Neural cell (in vitro differentiated cells): ENCODE results near the gene LRRC4B. TPM values are rescaled to one million over a fixed set of nuclear protein-coding genes. Genes with fewer than 3 reads are reported as not detected.
"Not testable (repeated sequence)": the region's sequence is repeated elsewhere in the genome, so short reads cannot be mapped to it uniquely, and the experiment has no call there.

Experiments used
- H2AFZ ChIP-seq: fragments of 200-600, 300-800 bp; sonication (generic), shearing (Covaris generic); 2 replicates; pipeline ENCODE4 v1.6.0; 2014; ENCODE audit warnings: low read depth, mild to moderate bottlenecking, antibody characterized with exemption, low read length, moderate library complexity
- H3F3A ChIP-seq: fragments of 200-600 bp; shearing (Covaris generic); 2 replicates; pipeline ENCODE4 v1.6.1; 2016; ENCODE audit warnings: mild to moderate bottlenecking, moderate library complexity, mixed read lengths, antibody characterized with exemption, low read length; ENCODE audit not compliant: insufficient read depth, poor library complexity, severe bottlenecking
- H3K27ac ChIP-seq: fragments of 200-600, 300-800 bp; sonication (generic), shearing (Covaris generic); 2 replicates; pipeline ENCODE4 v1.5.1; 2014; ENCODE audit warnings: mild to moderate bottlenecking, low read length, moderate library complexity
- H3K27me3 ChIP-seq: fragments of 300-800, 200-600 bp; sonication (generic), shearing (Covaris generic); 2 replicates; pipeline ENCODE4 v1.6.0; 2014; ENCODE audit warnings: mild to moderate bottlenecking, low read depth, low read length, moderate library complexity; ENCODE audit not compliant: insufficient read depth
- H3K36me3 ChIP-seq: fragments of 300-800, 200-600 bp; sonication (generic), shearing (Covaris generic); 2 replicates; pipeline ENCODE4 v1.5.1; 2014; ENCODE audit warnings: mild to moderate bottlenecking, antibody characterized with exemption, low read length, moderate library complexity; ENCODE audit not compliant: insufficient read depth
- H3K4me2 ChIP-seq: fragments of 300-800, 200-600 bp; sonication (generic), shearing (Covaris generic); 2 replicates; pipeline ENCODE4 v1.6.0; 2014; ENCODE audit warnings: mild to moderate bottlenecking, low read length
- H3K4me3 ChIP-seq: fragments of 300-800, 200-600 bp; sonication (generic), shearing (Covaris generic); 2 replicates; pipeline ENCODE4 v1.5.1; 2014; ENCODE audit warnings: mild to moderate bottlenecking, low read length, moderate library complexity
- H3K79me2 ChIP-seq: fragments of 200-600 bp; shearing (Covaris generic); replicated peaks from 2 replicates; pipeline ENCODE4 v1.6.0; 2014; ENCODE audit warnings: mild to moderate bottlenecking, low read length, moderate library complexity; ENCODE audit not compliant: insufficient read depth
- H3K9ac ChIP-seq: fragments of 300-800, 200-600 bp; sonication (generic), shearing (Covaris generic); 2 replicates; pipeline ENCODE4 v1.6.1; 2016; ENCODE audit warnings: mild to moderate bottlenecking, low read length, mixed read lengths
- H3K9me2 ChIP-seq: fragments of 200-600 bp; shearing (Covaris generic); 2 replicates; pipeline ENCODE4 v1.6.1; 2016; ENCODE audit warnings: mild to moderate bottlenecking, low read length, mixed read lengths; ENCODE audit not compliant: insufficient read depth
- H3K9me3 ChIP-seq: fragments of 200-600, 300-800 bp; sonication (generic), shearing (Covaris generic); 2 replicates; pipeline ENCODE4 v1.6.1; 2016; ENCODE audit warnings: mild to moderate bottlenecking, mixed run types, low read length, moderate library complexity, mixed read lengths
- H4K20me1 ChIP-seq: fragments of 200-600 bp; shearing (Covaris generic); 2 replicates; pipeline ENCODE4 v1.6.1; 2016; ENCODE audit warnings: mild to moderate bottlenecking, mixed run types; ENCODE audit not compliant: insufficient read depth
- CTCF ChIP-seq: fragments of 450-650 bp; IDR thresholded peaks from 2 replicates; pipeline ENCODE4 v1.5.1; 2014; ENCODE audit warnings: antibody characterized with exemption, mild to moderate bottlenecking, moderate library complexity; ENCODE audit not compliant: poor library complexity, severe bottlenecking
- EP300 ChIP-seq: fragments of 450-650 bp; conservative IDR thresholded peaks from 2 replicates; pipeline ENCODE4 v1.6.1; 2014; ENCODE audit warnings: antibody characterized with exemption, mild to moderate bottlenecking, moderate library complexity; ENCODE audit not compliant: poor library complexity, severe bottlenecking
- MXI1 ChIP-seq: fragments of 450-650 bp; conservative IDR thresholded peaks from 2 replicates; pipeline ENCODE4 v1.6.1; 2014; ENCODE audit warnings: antibody characterized with exemption, mild to moderate bottlenecking; ENCODE audit not compliant: poor library complexity, severe bottlenecking
- POLR2AphosphoS5 ChIP-seq: IDR thresholded peaks from 2 replicates; pipeline ENCODE4 v1.6.1; 2012
- REST ChIP-seq: IDR thresholded peaks from 2 replicates; pipeline ENCODE4 v1.6.1; 2012; ENCODE audit warnings: borderline replicate concordance
- SMC3 ChIP-seq: fragments of 450-650 bp; conservative IDR thresholded peaks from 2 replicates; pipeline ENCODE4 v1.6.1; 2014; ENCODE audit warnings: antibody characterized with exemption, mild to moderate bottlenecking, moderate library complexity; ENCODE audit not compliant: poor library complexity
- polyA plus RNA-seq: library from polyadenylated mRNA; depleted of rRNA; stranded (reverse); fragments of >200 nt; gene quantifications from 2 replicates; pipeline ENCODE4 v1.2.3, GENCODE V29; 2014

The LRRC4B gene
- polyA plus RNA-seq, 1 donor from 2014 or later: 83.1 TPM

- Histone ChIP-seq H3K9me3 (peaks cover 9% of the 10 kb centered on the region), H2AFZ (peak overlapping the region; percentile 37), H3K36me3 (no peaks in the 10 kb centered on the region), H3F3A (no peaks in the 10 kb centered on the region), H3K4me2 (no peak overlapping the region), H4K20me1 (no peaks in the 10 kb centered on the region), H3K4me3 (peak overlapping the region; percentile 59), H3K27me3 (peaks cover 16% of the 10 kb centered on the region), H3K79me2 (no peaks in the 10 kb centered on the region), H3K9me2 (no peaks in the 10 kb centered on the region), H3K27ac (peak overlapping the region; percentile 50), H3K9ac (peak overlapping the region; percentile 49)
- no peak for TF ChIP-seq CTCF
- TF ChIP-seq POLR2AphosphoS5: no peak
- no peak for TF ChIP-seq MXI1
- no peak for TF ChIP-seq EP300
- no peak for TF ChIP-seq REST
- no peak for TF ChIP-seq SMC3
Measured at GRCh38 chr19:50607388-50607787, 39.2 kb upstream of the LRRC4B start.

- H3K27ac ChIP-seq, H2AFZ ChIP-seq, H3K79me2 ChIP-seq, H3K4me2 ChIP-seq, H3K9me3 ChIP-seq, H3F3A ChIP-seq, H4K20me1 ChIP-seq, H3K9ac ChIP-seq, H3K36me3 ChIP-seq, H3K9me2 ChIP-seq, H3K4me3 ChIP-seq: not testable (repeated sequence)
- peaks cover 27% of the 10 kb centered on the region for H3K27me3 ChIP-seq
Measured at GRCh38 chr19:50606059-50606836, 38.0 kb upstream of the LRRC4B start.

- not testable (repeated sequence) for H3K4me2 ChIP-seq, H3K9ac ChIP-seq, H3F3A ChIP-seq, H3K36me3 ChIP-seq, H2AFZ ChIP-seq, H3K9me2 ChIP-seq, H4K20me1 ChIP-seq, H3K9me3 ChIP-seq, H3K4me3 ChIP-seq, H3K79me2 ChIP-seq, H3K27ac ChIP-seq
- H3K27me3 ChIP-seq: peaks cover 28% of the 10 kb centered on the region
Measured at GRCh38 chr19:50604264-50605073, 36.2 kb upstream of the LRRC4B start.
